Keratinocyte (primary cell): Measurements from ENCODE around the gene TMTC4. TPM values are rescaled to one million over a fixed set of nuclear protein-coding genes. Genes with fewer than 3 reads are reported as not detected.
A peak's percentile ranks its signal among the peaks of the same experiment; 100 is the strongest.

Source experiments
- DNase-seq: peaks from one replicate; pipeline ENCODE4 v3.0.0-alpha.2; 2011; ENCODE audit warnings: low read depth, missing footprints, low spot score
- FAIRE-seq: peaks from 2 replicates; lab custom pipeline; 2011; peaks lifted over from hg19 to GRCh38; lab: Jason Lieb, UNC
- H2AFZ ChIP-seq: 2 replicates; pipeline ENCODE4 v1.6.0; 2012; ENCODE audit warnings: low read length, control low read depth, inconsistent platforms; ENCODE audit not compliant: control insufficient read depth
- H3K27ac ChIP-seq: 2 replicates; pipeline ENCODE4 v1.5.1; 2011; ENCODE audit warnings: low read length; ENCODE audit not compliant: control insufficient read depth, insufficient read depth
- H3K27me3 ChIP-seq: 3 replicates; pipeline ENCODE4 v1.6.0; 2011; ENCODE audit warnings: low read length; ENCODE audit not compliant: control insufficient read depth, insufficient read depth; ENCODE audit errors: extremely low read depth
- H3K36me3 ChIP-seq, 2 experiments: 2 replicates in 1 of 2; 3 replicates in 1 of 2; pipeline ENCODE4 v1.5.1; 2011; ENCODE audit warnings: low read length in 2 of 2, mild to moderate bottlenecking in 1 of 2; ENCODE audit not compliant: control insufficient read depth in 2 of 2, insufficient read depth in 2 of 2; ENCODE audit errors: extremely low read depth in 1 of 2
- H3K4me1 ChIP-seq: 3 replicates; pipeline ENCODE4 v1.5.1; 2011; ENCODE audit warnings: low read length; ENCODE audit not compliant: control insufficient read depth, insufficient read depth; ENCODE audit errors: extremely low read depth
- H3K4me2 ChIP-seq: 3 replicates; pipeline ENCODE4 v1.6.0; 2011; ENCODE audit warnings: low read depth, low read length; ENCODE audit not compliant: control insufficient read depth, insufficient read depth; ENCODE audit errors: extremely low read depth
- H3K4me3 ChIP-seq, 3 experiments: fragments of 200-600 bp in 1 of 3; sonication (generic) in 1 of 3; 2 replicates in 2 of 3; 3 replicates in 1 of 3; pipeline ENCODE4 v1.5.1; 2011 to 2016; ENCODE audit warnings: low read length in 3 of 3, mild to moderate bottlenecking in 3 of 3, control low read depth in 2 of 3, inconsistent platforms in 1 of 3, low read depth in 1 of 3, mixed read lengths in 1 of 3, mixed run types in 1 of 3, moderate library complexity in 1 of 3; ENCODE audit not compliant: control insufficient read depth in 2 of 3, insufficient read depth in 2 of 3; ENCODE audit errors: extremely low read depth in 1 of 3
- H3K79me2 ChIP-seq: 2 replicates; pipeline ENCODE4 v1.6.0; 2012; ENCODE audit warnings: low read length; ENCODE audit not compliant: control insufficient read depth, insufficient read depth
- H3K9ac ChIP-seq: 3 replicates; pipeline ENCODE4 v1.6.0; 2011; ENCODE audit warnings: low read length; ENCODE audit not compliant: control insufficient read depth, insufficient read depth; ENCODE audit errors: extremely low read depth
- H3K9me1 ChIP-seq: 3 replicates; pipeline ENCODE4 v1.6.0; 2011; ENCODE audit warnings: low read length; ENCODE audit not compliant: control insufficient read depth, insufficient read depth; ENCODE audit errors: extremely low read depth
- H3K9me3 ChIP-seq: 2 replicates; pipeline ENCODE4 v1.5.1; 2012; ENCODE audit warnings: low read depth, low read length; ENCODE audit not compliant: control insufficient read depth
- H4K20me1 ChIP-seq: 3 replicates; pipeline ENCODE4 v1.6.0; 2011; ENCODE audit warnings: low read length; ENCODE audit not compliant: control insufficient read depth, insufficient read depth; ENCODE audit errors: extremely low read depth
- CTCF ChIP-seq, 3 experiments: IDR thresholded peaks in 1 of 3; conservative IDR thresholded peaks in 1 of 3; optimal IDR thresholded peaks in 1 of 3; 2 replicates in 2 of 3; 3 replicates in 1 of 3; pipeline versions ENCODE3 to v1.5.1; 2011; ENCODE audit warnings: low read length in 3 of 3, mild to moderate bottlenecking in 3 of 3, moderate library complexity in 2 of 3, control low read depth in 1 of 3, inconsistent platforms in 1 of 3; ENCODE audit not compliant: insufficient read depth in 2 of 3; ENCODE audit errors: extremely low read depth in 1 of 3
- EZH2 ChIP-seq: IDR thresholded peaks from one replicate; pipeline ENCODE4 v1.6.1; 2012; ENCODE audit warnings: inconsistent platforms, mild to moderate bottlenecking, low read length, moderate library complexity
- dilution Hi-C: fragments of 300-500 bp; cut with MboI; formaldehyde crosslinking; loops from one replicate; pipeline ENCODE4 v1.7.0; 2020; ENCODE audit warnings: low sequenced_read_pairs; ENCODE audit not compliant: extremely low pct_ligation_motif_present
- polyA plus RNA-seq, 5 experiments: library from polyadenylated mRNA; depleted of rRNA in 3 of 5; stranded (reverse) in 3 of 5; stranded (forward) in 1 of 5; unstranded in 1 of 5; fragments of >200 nt; gene quantifications; 1 replicate in 1 of 5; 2 replicates in 3 of 5; 3 replicates in 1 of 5; pipeline versions ENCODE4 v1.2.1 to v1.2.3, GENCODE V29; 2011 to 2012; ENCODE audit warnings: missing spikeins in 2 of 5, low read depth in 1 of 5, low replicate concordance in 1 of 5

Gene TMTC4
- polyA plus RNA-seq, 1 donor (not counting 4 experiments of a cell fraction or from before 2014, with no cell fraction given), result 6.5 TPM

- Histone ChIP-seq H3K9ac (no peak overlapping the region), H3K4me1 (no peaks in the 10 kb centered on the region), H3K4me3 (no peak overlapping the region), H3K9me3 (no peaks in the 10 kb centered on the region), H2AFZ (no peak overlapping the region), H3K4me2 (no peak overlapping the region), H3K9me1 (no peaks in the 10 kb centered on the region), H3K79me2 (no peaks in the 10 kb centered on the region), H3K27me3 (no peaks in the 10 kb centered on the region), H4K20me1 (no peaks in the 10 kb centered on the region), H3K36me3 (peaks cover 0 to 2% of the 10 kb centered on the region in 2 experiments), H3K27ac (no peak overlapping the region)
- FAIRE-seq (peak; percentile 59), DNase-seq (peak; percentile 38)
- dilution Hi-C loops, result no loop called here
- TF ChIP-seq EZH2 (no peak), CTCF (optimal IDR thresholded peaks at IDR 0.05 in 1 of 3, IDR thresholded peaks at IDR 0.05 in 1 of 3, conservative IDR thresholded peaks at IDR 0.05 in 1 of 3; ENCODE audit: extremely low read depth in 1 of 3, insufficient read depth in 2 of 3, low read length in 3 of 3) (no peak)
Observed at GRCh38 chr13:100633461-100633860, 41.1 kb downstream of the TMTC4 start.

- H4K20me1 ChIP-seq, result no peaks in the 10 kb centered on the region
- no peak for DNase-seq
- H3K27ac ChIP-seq, result no peak overlapping the region
- TF ChIP-seq EZH2 (no peak), CTCF (optimal IDR thresholded peaks at IDR 0.05 in 1 of 3, IDR thresholded peaks at IDR 0.05 in 1 of 3, conservative IDR thresholded peaks at IDR 0.05 in 1 of 3; ENCODE audit: extremely low read depth in 1 of 3, insufficient read depth in 2 of 3, low read length in 3 of 3) (no peak)
- FAIRE-seq, result no peak
- H3K4me1 ChIP-seq, result no peaks in the 10 kb centered on the region
- H3K4me3 ChIP-seq, result no peak overlapping the region
- no peak overlapping the region for H3K9ac ChIP-seq
- H3K4me2 ChIP-seq, result no peak overlapping the region
- H2AFZ ChIP-seq, result no peak overlapping the region
- H3K27me3 ChIP-seq, result no peaks in the 10 kb centered on the region
- H3K79me2 ChIP-seq, result no peaks in the 10 kb centered on the region
- H3K36me3 ChIP-seq, result peaks cover 0 to 4% of the 10 kb centered on the region in 2 experiments
- no peaks in the 10 kb centered on the region for H3K9me1 ChIP-seq
- dilution Hi-C loops, result no loop called here
- H3K9me3 ChIP-seq, result no peaks in the 10 kb centered on the region
Observed at GRCh38 chr13:100630555-100630954, 44.0 kb downstream of the TMTC4 start.
